Small intestine (tissue), 7 donors: ENCODE measurements around the gene HDAC4. TPM values are rescaled to one million over a fixed set of nuclear protein-coding genes. Genes with fewer than 3 reads are reported as not detected.
A peak's percentile ranks its signal among the peaks of the same experiment; 100 is the strongest.

Experiments
- DNase-seq, 2 donors: peaks; one replicate each; pipeline versions ENCODE4 v3.0.0 to v3.0.0-alpha.2; 2013
- FAIRE-seq: peaks from 2 replicates; lab custom pipeline; 2012; peaks lifted over from hg19 to GRCh38; lab: Jason Lieb, UNC
- H3K27ac ChIP-seq, 3 donors: one replicate each; pipeline ENCODE4 v1.5.1; 2013; ENCODE audit warnings: low read length in 2 of 3, mild to moderate bottlenecking in 2 of 3, control low read depth in 1 of 3, inconsistent platforms in 1 of 3, low read depth in 1 of 3, moderate library complexity in 1 of 3
- H3K27me3 ChIP-seq, 3 donors: one replicate each; pipeline ENCODE4 v1.6.1; 2013; ENCODE audit warnings: low read length in 3 of 3, inconsistent platforms in 1 of 3; ENCODE audit not compliant: control insufficient read depth in 3 of 3, insufficient read depth in 3 of 3
- H3K36me3 ChIP-seq, 3 donors: one replicate each; pipeline ENCODE4 v1.6.1; 2013; ENCODE audit warnings: low read length in 3 of 3, inconsistent platforms in 1 of 3, low read depth in 1 of 3, mild to moderate bottlenecking in 1 of 3, moderate library complexity in 1 of 3; ENCODE audit not compliant: control insufficient read depth in 3 of 3, insufficient read depth in 2 of 3
- H3K4me1 ChIP-seq, 3 donors: one replicate each; pipeline ENCODE4 v1.6.1; 2013; ENCODE audit warnings: low read length in 2 of 3, inconsistent platforms in 1 of 3, low read depth in 1 of 3, mild to moderate bottlenecking in 1 of 3, moderate library complexity in 1 of 3; ENCODE audit not compliant: control insufficient read depth in 3 of 3, insufficient read depth in 2 of 3
- H3K4me3 ChIP-seq, 3 donors: one replicate each; pipeline ENCODE4 v1.5.1; 2013; ENCODE audit warnings: low read length in 3 of 3, control low read depth in 1 of 3, inconsistent platforms in 1 of 3, low read depth in 1 of 3, mild to moderate bottlenecking in 1 of 3, moderate library complexity in 1 of 3
- H3K9me3 ChIP-seq, 2 donors: one replicate each; pipeline ENCODE4 v1.6.1; 2013; ENCODE audit warnings: low read depth in 1 of 2, low read length in 1 of 2; ENCODE audit not compliant: control insufficient read depth in 2 of 2, insufficient read depth in 1 of 2
- WGBS, 3 donors: extraction: QIAGEN DNeasy Blood & Tissue Kit; methylation state at CpG; one replicate each; pipeline ENCODE4 v1.1.7; 2013; 5-methylcytosine and 5-hydroxymethylcytosine counted together
- polyA plus RNA-seq, 4 donors: library from polyadenylated mRNA; stranded (reverse) in 3 of 4; unstranded in 1 of 4; fragments of 200-250 nt in 3 of 4; fragments of 120-200 nt in 1 of 4; gene quantifications; one replicate each; pipeline versions ENCODE4 v1.2.1 to v1.2.3, GENCODE V29; 2013
- donor health status: healthy with polysubstance abuse.
- donor health status: control.
- donor health status: control.
- donor health status: Bipolar disorder and iron deficiency.
- donor health status: healthy.

The HDAC4 gene
- polyA plus RNA-seq, 4 donors = 3.1 to 11.3 (median 5.9) TPM

GRCh38 chr2:239255628-239256349, 145.0 kb downstream of the HDAC4 start:
- H3K4me1 ChIP-seq = peaks cover 2 to 3% (median 3%) of the 10 kb centered on the region in 3 donors

GRCh38 chr2:239255218-239255617, 145.6 kb downstream of the HDAC4 start:
- no peak for DNase-seq
- Histone ChIP-seq H3K36me3 (peaks cover 0 to 2% (median 0%) of the 10 kb centered on the region in 3 donors), H3K9me3 (peaks cover 0 to 11% of the 10 kb centered on the region in 2 donors), H3K4me1 (peaks cover 2 to 3% (median 3%) of the 10 kb centered on the region in 3 donors), H3K27me3 (no peaks in the 10 kb centered on the region), H3K27ac (no peak overlapping the region), H3K4me3 (no peak overlapping the region)
- FAIRE-seq = no peak
- WGBS, 3 donors = 76 to 86% (median 78%) methylated on average over 5 of the region's 5 CpGs

More at GRCh38 chr2:239255628-239256349, 145.0 kb downstream of the HDAC4 start:
- FAIRE-seq (no peak), DNase-seq (no peak)
- WGBS, 3 donors = 74 to 89% (median 86%) methylated on average over 7 of the region's 7 CpGs
- Histone ChIP-seq H3K27ac (no peak overlapping the region), H3K4me3 (no peak overlapping the region), H3K27me3 (no peaks in the 10 kb centered on the region), H3K9me3 (peaks cover 0 to 11% of the 10 kb centered on the region in 2 donors), H3K36me3 (peaks cover 0 to under 1% (median 0%) of the 10 kb centered on the region in 3 donors)

DNA sequence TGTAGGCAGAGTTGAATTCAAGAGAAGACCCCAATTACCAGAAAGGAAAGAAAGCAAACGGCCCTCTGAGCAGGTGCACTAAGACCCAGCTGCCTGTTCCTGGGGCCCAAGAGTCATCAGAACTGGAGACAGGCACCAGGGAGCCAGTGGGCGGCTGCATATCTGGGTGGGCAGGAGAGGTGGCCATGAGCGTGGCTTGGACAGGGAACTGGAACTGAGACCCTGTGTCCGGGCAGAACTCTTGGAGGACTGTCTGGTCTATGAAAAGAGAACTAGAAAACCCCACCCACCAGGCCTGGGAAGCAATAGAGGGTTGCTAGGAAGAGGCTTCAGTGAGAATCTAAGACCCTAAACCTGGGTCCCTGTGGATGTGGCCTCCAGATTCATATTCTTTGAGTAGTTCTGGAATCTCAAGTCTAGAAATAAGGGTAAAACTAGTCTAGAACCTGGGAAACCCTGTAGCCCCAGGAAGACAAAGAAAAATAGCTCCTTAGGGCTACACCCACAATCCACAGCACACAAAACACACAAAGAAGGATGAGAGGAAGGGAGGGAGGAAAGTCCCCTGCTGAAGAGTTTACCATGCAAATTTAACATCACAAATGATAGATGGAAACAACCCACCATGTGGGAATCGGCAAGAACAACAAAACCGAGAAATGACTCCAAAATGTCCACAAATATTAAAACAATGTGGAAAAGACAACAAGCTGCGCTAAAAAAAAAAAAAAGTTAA, 147.0 kb downstream of the HDAC4 start:
- DNase-seq = no peak
- 79 to 89% (median 89%) methylated on average over 7 of the region's 7 CpGs for WGBS, 3 donors
- FAIRE-seq = no peak
- Histone ChIP-seq H3K36me3 (peaks cover 0 to 5% (median 0%) of the 10 kb centered on the region in 3 donors), H3K27me3 (no peaks in the 10 kb centered on the region), H3K4me3 (no peak overlapping the region), H3K4me1 (peaks cover 2 to 4% (median 3%) of the 10 kb centered on the region in 3 donors), H3K9me3 (peaks cover 0 to 11% of the 10 kb centered on the region in 2 donors), H3K27ac (peak overlapping the region in 1 of 3 donors; percentile 8)

GRCh38 chr2:239253264-239253663, 147.6 kb downstream of the HDAC4 start:
- Histone ChIP-seq H3K27ac (peak overlapping the region in 1 of 3 donors; percentile 8), H3K4me3 (no peak overlapping the region), H3K27me3 (no peaks in the 10 kb centered on the region), H3K4me1 (peaks cover 2 to 4% (median 3%) of the 10 kb centered on the region in 3 donors), H3K9me3 (peaks cover 0 to 7% of the 10 kb centered on the region in 2 donors), H3K36me3 (peaks cover 0 to 5% (median 0%) of the 10 kb centered on the region in 3 donors)
- no peak for DNase-seq
- 71 to 91% (median 90%) methylated on average over 7 of the region's 7 CpGs for WGBS, 3 donors
- FAIRE-seq = no peak

- DNase-seq (no peak), FAIRE-seq (no peak)
- Histone ChIP-seq H3K27me3 (no peaks in the 10 kb centered on the region), H3K4me1 (peaks cover 2 to 4% (median 3%) of the 10 kb centered on the region in 3 donors), H3K27ac (no peak overlapping the region), H3K9me3 (peaks cover 0 to 4% of the 10 kb centered on the region in 2 donors), H3K4me3 (no peak overlapping the region), H3K36me3 (peaks cover 0 to 5% (median 0%) of the 10 kb centered on the region in 3 donors)
- 62 to 85% (median 72%) methylated on average over 19 of the region's 19 CpGs for WGBS, 3 donors
Observed at GRCh38 chr2:239252801-239253200, 148.0 kb downstream of the HDAC4 start.

DNA sequence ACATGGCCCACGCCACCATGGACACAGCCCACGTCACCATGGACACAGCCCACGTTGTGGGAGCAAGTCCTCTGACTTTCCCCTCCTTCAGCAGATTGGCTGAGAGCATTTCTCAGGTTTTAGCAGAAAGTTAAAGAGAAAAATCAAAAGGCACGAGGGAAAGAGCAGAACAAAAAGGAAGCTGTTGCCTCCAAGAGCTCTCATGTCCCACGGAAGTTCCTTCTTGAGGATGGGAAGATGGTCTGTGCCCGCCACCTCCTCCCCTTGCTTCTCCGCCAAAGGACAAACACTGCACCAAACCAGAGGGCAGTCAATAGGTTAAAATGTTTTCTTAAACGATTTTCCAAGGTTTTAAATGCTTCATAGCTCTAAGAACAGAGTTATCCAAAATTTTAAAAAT, 148.4 kb downstream of the HDAC4 start:
- Histone ChIP-seq H3K4me3 (no peak overlapping the region), H3K4me1 (peaks cover under 1 to 4% (median 2%) of the 10 kb centered on the region in 3 donors), H3K27ac (no peak overlapping the region), H3K9me3 (peaks cover 0 to 2% of the 10 kb centered on the region in 2 donors), H3K27me3 (no peaks in the 10 kb centered on the region), H3K36me3 (peaks cover 0 to 5% (median 0%) of the 10 kb centered on the region in 3 donors)
- WGBS, 3 donors = 74 to 89% (median 78%) methylated on average over 8 of the region's 8 CpGs
- DNase-seq (no peak), FAIRE-seq (no peak)

GRCh38 chr2:239251971-239252370, 148.8 kb downstream of the HDAC4 start:
- no peaks in the 10 kb centered on the region for H3K9me3 ChIP-seq
- peaks cover 0 to 4% (median 0%) of the 10 kb centered on the region in 3 donors for H3K4me1 ChIP-seq
- FAIRE-seq (no peak), DNase-seq (no peak)
- H3K27ac ChIP-seq = no peak overlapping the region
- no peak overlapping the region for H3K4me3 ChIP-seq
- H3K36me3 ChIP-seq = peaks cover 0 to 5% (median 0%) of the 10 kb centered on the region in 3 donors
- no peaks in the 10 kb centered on the region for H3K27me3 ChIP-seq
- WGBS, 3 donors = 80 to 95% (median 90%) methylated on average over 9 of the region's 9 CpGs
